Sciatic nerve (tissue), 2 donors: ENCODE results near the gene MFAP4. TPM values are rescaled to one million over a fixed set of nuclear protein-coding genes. Genes with fewer than 3 reads are reported as not detected.

ENCODE experiments used
- ATAC-seq: fragments of 200-7000 bp; cut with Tn5 transposase; one replicate; pipeline ENCODE4 v1.9.1; 2020; ENCODE audit warnings: mild to moderate bottlenecking, moderate library complexity
- DNase-seq: peaks from one replicate; pipeline ENCODE4 v3.0.0-alpha.2; 2020; ENCODE audit warnings: low spot score
- intact Hi-C: fragments of 100-400 bp; cut with DNase I; formaldehyde crosslinking; loops from one replicate; pipeline ENCODE4 v1.14.2; 2022
- microRNA-seq: library from miRNA; unstranded; fragments of <30 nt; microRNA quantifications from one replicate; pipeline ENCODE4 v1.2.0, GENCODE V29; 2020
- total RNA-seq: library from RNA; stranded (reverse); fragmentation: NEBNext Ultra II Directional; extraction: Animal tissue kit (Norgen Biotek cat#: 25700); gene quantifications from one replicate; pipeline ENCODE4 v1.2.1, GENCODE V29; 2021
- donor health status: DM: no; HTN: no; CAD: no.
- donor health status: DM: no; HTN: no; CAD: no.

MFAP4 gene
- total RNA-seq, 1 donor from 2014 or later = 115 TPM

- intact Hi-C loops = no loop called here
- DNase-seq = peak; percentile 62
Measured at GRCh38 chr17:19343671-19344151, 43.3 kb downstream of the MFAP4 start.

GRCh38 chr17:19343256-19343630 lies 43.7 kb downstream of the MFAP4 start:
- DNase-seq (peak; percentile 56), ATAC-seq (no peak)
- intact Hi-C loops = no loop called here

More at GRCh38 chr17:19343671-19344151, 43.3 kb downstream of the MFAP4 start:
- peak; percentile 6 for ATAC-seq

GRCh38 chr17:19342611-19343255 lies 44.3 kb downstream of the MFAP4 start:
- intact Hi-C loops = no loop called here
- DNase-seq = peak; percentile 58
- ATAC-seq = peak; percentile 8

GRCh38 chr17:19341641-19342610 lies 45.1 kb downstream of the MFAP4 start:
- DNase-seq (peak; percentile 55), ATAC-seq (peak; percentile 15)
- intact Hi-C loops = no loop called here

GRCh38 chr17:19341211-19341631 lies 45.8 kb downstream of the MFAP4 start:
- DNase-seq (peak; percentile 42), ATAC-seq (no peak)
- intact Hi-C loops = no loop called here

- intact Hi-C loops = no loop called here
Measured at GRCh38 chr17:19339341-19339815, 47.6 kb downstream of the MFAP4 start.

GRCh38 chr17:19338031-19338990 lies 48.7 kb downstream of the MFAP4 start:
- intact Hi-C loops = no loop called here
- ATAC-seq (peak; percentile 13), DNase-seq (peak; percentile 70)

More at GRCh38 chr17:19339341-19339815, 47.6 kb downstream of the MFAP4 start:
- DNase-seq (no peak), ATAC-seq (no peak)

GRCh38 chr17:19337712-19338023 lies 49.3 kb downstream of the MFAP4 start:
- intact Hi-C loops = no loop called here
- ATAC-seq = peak; percentile 2
- peak; percentile 48 for DNase-seq

GRCh38 chr17:19336938-19337711 lies 49.9 kb downstream of the MFAP4 start:
- intact Hi-C loops = no loop called here
- DNase-seq (peak; percentile 68), ATAC-seq (peak; percentile 45)

- peak; percentile 56 for DNase-seq
- intact Hi-C loops = no loop called here
- no peak for ATAC-seq
Measured at GRCh38 chr17:19335951-19336631, 50.9 kb downstream of the MFAP4 start.

GRCh38 chr17:19334331-19334730 lies 52.7 kb downstream of the MFAP4 start:
- ATAC-seq (no peak), DNase-seq (no peak)
- intact Hi-C loops = no loop called here

GRCh38 chr17:19333736-19334290 lies 53.2 kb downstream of the MFAP4 start:
- DNase-seq = peak; percentile 51
- intact Hi-C loops = no loop called here
- no peak for ATAC-seq

Small RNAs within 50 kb of the gene (microRNA-seq; reads per million reads assigned to microRNA genes)
- 255 reads per million, percentile 70 among the genes with 10 or more reads in this experiment for gene MIR1180

Other genes with a start within 250 kb of the MFAP4 start
- gene EPN2, start 149.8 kb downstream of the MFAP4 start, total RNA-seq = 76.6 TPM
- gene B9D1, start 24.5 kb downstream of the MFAP4 start, total RNA-seq = 19.8 TPM
- gene MAPK7, start 8.7 kb downstream of the MFAP4 start, total RNA-seq = 28.2 TPM
- 3.9 TPM for gene RNF112, start 24.0 kb upstream of the MFAP4 start, total RNA-seq
- gene SLC47A1, start 146.7 kb upstream of the MFAP4 start, total RNA-seq = 8.0 TPM